Hematopoietic multipotent progenitor cell treated with erythropoietin and hydrocortisone succinate and interleukin-3 and kit ligand, for 15 days (in vitro differentiated cells): Measurements from ENCODE around the gene ADAMTS3.
"Not testable (repeated sequence)": the region's sequence is repeated elsewhere in the genome, so short reads cannot be mapped to it uniquely, and the experiment has no call there.

ENCODE experiments used
- DNase-seq: peaks from one replicate; pipeline ENCODE4 v3.0.0-alpha.2; 2015; ENCODE audit warnings: low spot score

Gene ADAMTS3

DNA sequence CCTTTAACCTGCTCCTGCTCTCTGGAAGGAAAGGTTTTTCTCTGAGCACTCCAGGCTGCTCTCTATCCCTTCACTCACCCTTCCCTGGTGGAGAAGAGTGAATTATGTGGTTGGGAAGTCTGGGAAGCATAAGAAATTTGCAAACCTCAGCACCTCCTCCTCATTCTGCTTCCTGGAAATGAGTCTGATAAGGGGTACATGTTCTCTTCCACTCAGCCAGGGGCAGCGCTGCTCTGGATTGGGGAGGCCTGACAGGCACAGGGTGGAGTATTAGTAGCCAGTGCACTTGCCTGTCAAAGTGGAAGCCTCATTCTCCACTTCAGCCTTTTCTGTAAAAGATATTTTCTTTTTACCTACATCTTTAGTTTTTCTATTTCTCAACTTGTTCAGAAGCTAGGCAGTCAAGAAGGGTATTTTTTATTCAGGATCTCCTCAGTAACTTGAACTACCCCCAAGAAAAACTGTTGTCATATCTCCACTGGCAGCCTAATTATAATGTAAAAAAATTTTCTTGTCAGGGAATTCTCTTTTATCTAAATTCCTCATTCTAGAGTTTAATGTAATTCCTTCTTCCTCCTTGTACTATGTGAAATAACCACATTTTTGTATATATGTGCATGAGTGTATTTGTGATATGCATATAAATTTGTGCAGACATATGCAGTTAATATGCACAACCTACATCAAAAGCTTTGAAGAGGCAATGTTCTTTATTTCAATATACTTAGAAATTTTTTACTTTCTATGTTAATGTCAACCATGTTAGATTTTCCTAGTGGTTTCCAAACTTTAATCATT, 15.3 kb downstream of the ADAMTS3 start:
- DNase-seq, result no peak

DNA sequence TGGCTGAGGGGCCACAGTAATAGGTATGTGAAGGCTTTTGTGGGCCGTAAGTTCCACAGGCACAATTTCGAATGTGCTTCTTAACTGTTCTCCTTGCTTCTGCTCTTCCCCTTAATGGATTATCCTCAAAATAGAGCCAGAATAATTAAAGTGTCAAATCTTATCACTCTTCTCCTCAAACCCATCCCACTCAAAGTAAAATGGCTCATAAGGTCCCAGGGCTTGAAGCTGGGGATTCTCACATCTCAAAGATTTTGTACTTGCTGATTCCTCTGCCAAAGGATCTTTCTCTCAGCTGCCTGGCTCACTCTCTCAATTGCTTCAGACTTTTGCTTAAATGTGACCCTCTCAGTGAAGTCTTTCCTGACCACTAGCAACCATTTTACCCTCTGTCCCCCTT, 16.6 kb downstream of the ADAMTS3 start:
- DNase-seq, result no peak

DNA sequence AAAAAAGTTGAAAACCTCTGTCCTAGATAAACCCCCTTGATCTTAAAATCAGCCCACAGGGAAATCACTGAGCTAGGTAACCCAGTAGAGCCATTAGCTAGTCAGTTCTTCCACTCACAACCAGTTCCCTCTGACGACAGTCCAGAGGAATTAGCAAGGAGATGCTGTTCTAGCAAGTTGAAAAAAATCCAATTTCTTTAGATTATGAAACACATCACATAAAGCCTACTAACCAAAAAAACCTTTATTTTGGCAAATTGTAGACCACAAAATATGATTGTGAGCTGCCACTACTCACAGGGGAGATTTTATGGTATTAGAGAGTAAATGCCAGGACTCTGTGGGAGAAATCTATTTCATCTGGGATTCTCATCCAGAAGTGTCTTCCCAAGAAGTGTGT, 22.6 kb downstream of the ADAMTS3 start:
- no peak for DNase-seq

GRCh38 chr4:72540694-72541093, 28.3 kb downstream of the ADAMTS3 start:
- DNase-seq, result not testable (repeated sequence)

- no peak for DNase-seq
These were observed 31.0 kb downstream of the ADAMTS3 start for GRCh38 chr4:72538006-72538405.

- DNase-seq, result no peak
These were observed 32.6 kb downstream of the ADAMTS3 start for GRCh38 chr4:72536443-72536842.

DNA sequence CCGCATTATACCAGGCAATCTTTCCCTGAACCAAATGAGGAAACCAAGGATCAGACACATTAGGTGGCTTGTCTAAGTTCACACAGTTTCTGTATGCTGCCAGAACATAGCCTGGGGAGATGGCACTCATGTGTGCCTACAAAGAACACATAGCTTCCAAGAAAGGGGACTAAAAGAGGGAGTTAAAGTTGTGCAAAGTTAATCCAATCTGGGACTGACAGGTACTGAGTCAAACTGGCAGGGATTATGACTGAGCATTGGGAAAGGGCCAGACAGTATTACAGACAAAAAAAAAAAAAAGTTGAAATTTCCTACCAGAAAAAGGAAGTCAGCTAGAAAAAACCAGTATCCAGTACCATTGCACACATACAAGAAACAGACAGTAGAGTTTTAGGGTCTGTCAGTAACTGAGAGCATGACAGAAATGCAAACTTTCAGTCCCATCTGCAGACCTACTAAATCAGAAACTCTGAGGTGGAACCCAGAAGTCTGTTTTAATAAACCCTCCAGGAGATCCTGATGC, 37.2 kb downstream of the ADAMTS3 start:
- DNase-seq, result no peak

GRCh38 chr4:72531322-72531721, 37.7 kb downstream of the ADAMTS3 start:
- DNase-seq, result no peak

- DNase-seq, result no peak
These were observed 39.7 kb downstream of the ADAMTS3 start for GRCh38 chr4:72529148-72529822.

- DNase-seq, result no peak
These were observed 41.9 kb downstream of the ADAMTS3 start for GRCh38 chr4:72527038-72527646.

DNA sequence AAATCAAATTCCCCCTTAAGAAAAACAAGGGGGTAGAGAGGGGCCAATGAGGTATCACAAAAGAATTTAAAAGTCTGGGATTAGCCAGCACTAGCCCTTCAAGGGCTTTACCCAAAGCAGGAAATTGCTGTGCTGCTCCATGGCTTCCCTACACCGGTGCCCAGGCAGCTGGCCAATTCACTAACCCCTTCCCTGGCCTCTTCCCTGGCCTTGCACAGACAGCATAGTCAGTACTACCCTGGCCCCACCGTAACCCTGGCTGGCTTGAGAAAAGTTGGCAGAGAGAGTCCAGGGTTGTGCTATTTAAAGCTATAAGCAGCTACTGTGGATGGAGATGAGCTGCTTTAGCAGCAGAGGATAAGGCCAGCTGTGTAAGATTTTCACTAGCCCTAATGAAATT, 43.1 kb downstream of the ADAMTS3 start:
- DNase-seq, result no peak

- DNase-seq, result no peak
These were observed 46.6 kb downstream of the ADAMTS3 start for GRCh38 chr4:72522440-72522839.

- no peak for DNase-seq
These were observed 55.8 kb downstream of the ADAMTS3 start for GRCh38 chr4:72513227-72513626.

DNA sequence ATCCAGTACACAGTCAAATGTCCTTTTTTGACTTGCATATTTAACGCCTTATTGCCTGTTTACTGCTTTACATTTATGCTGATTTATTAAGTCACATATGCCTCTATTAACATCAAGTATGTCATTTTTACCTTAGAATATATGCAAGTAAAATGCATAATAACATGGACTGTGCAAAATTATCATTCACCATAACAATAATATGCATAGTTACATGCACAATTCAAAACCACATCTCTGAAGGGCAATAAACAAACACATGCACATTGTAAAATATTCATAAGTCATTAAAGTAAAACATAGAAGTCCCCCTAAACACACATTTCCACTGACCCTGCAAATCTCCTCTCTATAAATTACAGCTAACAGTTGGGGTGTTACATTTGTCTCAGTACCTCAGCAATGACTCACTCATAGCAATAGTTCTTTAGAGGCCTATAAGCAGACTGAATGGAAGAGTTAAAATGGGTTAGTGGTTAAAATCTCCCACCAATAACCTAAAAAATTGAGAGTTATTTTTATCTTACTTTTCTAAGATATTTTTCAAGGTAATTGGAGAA, 61.1 kb downstream of the ADAMTS3 start:
- DNase-seq, result no peak

DNA sequence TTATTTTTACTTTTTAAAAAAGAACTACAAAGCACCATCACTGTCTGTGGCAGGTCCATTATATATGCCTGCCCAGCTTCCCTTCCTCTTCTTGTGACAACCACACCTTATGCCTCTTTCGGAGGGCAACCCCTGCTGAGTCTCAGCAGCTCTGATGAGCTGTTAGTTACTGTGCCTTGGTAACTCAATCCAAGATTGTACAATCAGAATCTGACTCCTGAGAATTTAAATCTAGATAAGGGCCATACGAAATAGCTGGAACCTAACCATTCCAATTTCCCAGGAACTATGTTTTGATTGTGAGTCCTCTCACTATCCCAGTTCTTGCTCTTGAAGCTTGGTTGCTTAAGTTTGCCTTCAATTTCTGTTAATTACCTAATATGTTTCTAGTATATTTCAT, 61.9 kb downstream of the ADAMTS3 start:
- DNase-seq, result no peak

GRCh38 chr4:72505314-72505744, 63.7 kb downstream of the ADAMTS3 start:
- DNase-seq, result peak; percentile 38

GRCh38 chr4:72500214-72500613, 68.8 kb downstream of the ADAMTS3 start:
- DNase-seq, result no peak

DNA sequence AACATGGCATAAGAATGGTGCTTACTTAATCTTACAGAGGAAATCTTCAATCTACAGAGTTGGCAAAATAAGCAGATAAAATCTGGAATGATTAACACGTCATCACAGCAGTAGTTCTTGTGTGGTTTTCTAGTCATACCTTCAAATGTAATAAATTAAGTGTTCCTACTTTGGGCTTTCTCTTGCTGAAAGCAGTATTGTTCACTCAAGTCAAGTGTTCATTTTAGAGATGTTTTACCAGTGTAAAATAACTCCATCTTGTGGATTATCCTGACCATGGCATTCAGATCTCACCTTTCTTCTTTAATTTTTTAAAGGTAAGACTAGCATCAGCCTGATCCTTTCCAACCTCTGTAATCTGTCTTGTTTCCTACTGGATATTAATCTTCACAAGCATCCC, 72.9 kb downstream of the ADAMTS3 start:
- DNase-seq, result no peak

DNA sequence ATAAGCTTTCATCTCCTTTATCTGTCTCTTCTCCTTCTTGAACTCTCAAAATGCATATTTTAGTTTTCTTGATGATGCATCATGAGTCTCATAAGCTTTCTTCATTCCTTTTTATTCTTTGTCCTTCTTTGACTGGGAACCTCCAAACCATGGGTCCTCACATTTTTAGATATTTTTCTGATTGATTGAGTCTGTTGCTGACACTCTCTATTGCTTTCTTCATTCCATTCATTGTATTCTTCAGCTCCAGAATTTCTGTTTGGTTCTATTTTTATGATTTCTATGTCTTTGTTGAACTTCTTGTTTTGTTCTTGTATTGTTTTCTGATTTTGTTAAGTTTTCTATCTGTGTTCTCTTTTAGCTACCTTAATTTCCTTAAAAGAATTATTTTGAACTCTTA, 74.9 kb downstream of the ADAMTS3 start:
- DNase-seq, result no peak

- no peak for DNase-seq
These were observed 79.8 kb downstream of the ADAMTS3 start for GRCh38 chr4:72489267-72489666.

GRCh38 chr4:72486991-72487390, 82.0 kb downstream of the ADAMTS3 start:
- no peak for DNase-seq

DNA sequence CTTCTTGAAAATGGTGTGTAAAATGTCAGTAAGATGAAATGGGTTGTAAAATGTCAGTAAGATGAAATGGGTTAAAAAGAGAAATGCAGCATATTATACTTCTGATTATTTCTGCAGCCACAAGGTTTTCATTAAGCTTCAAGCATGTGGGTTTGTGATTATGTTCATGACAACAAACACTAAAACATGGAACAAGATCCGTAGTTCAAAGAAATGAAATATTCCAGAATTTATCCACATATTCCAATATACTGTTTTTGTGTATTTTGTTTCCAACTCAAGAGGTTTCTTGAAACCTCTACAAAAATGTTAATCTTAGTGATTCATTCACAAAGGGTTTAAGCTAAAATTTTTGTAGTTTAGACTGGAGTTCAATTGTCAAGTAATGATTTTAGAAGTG, 84.0 kb downstream of the ADAMTS3 start:
- DNase-seq, result no peak

DNA sequence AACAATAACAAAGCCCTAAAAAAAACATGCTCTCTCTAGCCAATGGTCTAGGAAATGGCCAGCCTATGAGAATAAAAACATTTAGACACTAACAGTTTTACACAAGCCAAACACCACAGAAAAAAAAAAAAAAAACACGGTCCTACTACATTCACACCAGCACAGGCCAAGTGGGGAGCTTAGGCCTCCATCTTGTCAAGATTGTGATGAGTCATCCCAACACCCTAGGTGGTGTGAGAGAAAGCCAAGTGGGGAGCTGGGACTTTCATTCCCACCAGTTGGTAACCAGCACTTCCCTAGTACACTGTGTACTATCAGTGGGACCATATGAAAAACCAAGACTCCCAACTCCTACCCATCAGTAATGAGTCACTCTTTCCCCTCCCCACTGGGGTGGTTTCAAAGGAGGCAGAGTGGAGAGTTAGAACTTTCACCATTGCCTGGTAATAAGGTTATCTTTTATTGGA, 95.6 kb downstream of the ADAMTS3 start:
- DNase-seq, result no peak
